ENCODE results near the gene FREY1.

The FREY1 gene

GRCh38 chr11:45896422-45896984 is 10.6 kb downstream of the FREY1 start:
- no peak overlapping the region for H3K4me3 ChIP-seq (ENCODE audit: low read depth, low read length)
- no peaks in the 10 kb centered on the region for H3K27me3 ChIP-seq (replicated peaks)
- DNase-seq: no peak
- in situ Hi-C loops (cut with HindIII; ENCODE audit: low pct_ligation_motif_present, low sequenced_read_pairs): no loop called here
- H3K27ac ChIP-seq: no peak overlapping the region
- TF ChIP-seq CTCF (IDR thresholded peaks at IDR 0.05; ENCODE audit: low read depth, low read length, missing control alignments): no peak
- H3K36me3 ChIP-seq (replicated peaks): no peaks in the 10 kb centered on the region

- H3K4me3 ChIP-seq (ENCODE audit: low read depth, low read length): no peak overlapping the region
- no peak for DNase-seq
- H3K27ac ChIP-seq: no peak overlapping the region
- no peaks in the 10 kb centered on the region for H3K36me3 ChIP-seq (replicated peaks)
- in situ Hi-C loops (cut with HindIII; ENCODE audit: low pct_ligation_motif_present, low sequenced_read_pairs): no loop called here
- no peaks in the 10 kb centered on the region for H3K27me3 ChIP-seq (replicated peaks)
- TF ChIP-seq CTCF (IDR thresholded peaks at IDR 0.05; ENCODE audit: low read depth, low read length, missing control alignments): no peak
These were observed 11.4 kb downstream of the FREY1 start for GRCh38 chr11:45895553-45896259.

GRCh38 chr11:45894555-45895247 is 12.4 kb downstream of the FREY1 start:
- Histone ChIP-seq H3K4me3 (ENCODE audit: low read depth, low read length) (no peak overlapping the region), H3K27me3 (replicated peaks) (no peaks in the 10 kb centered on the region), H3K36me3 (replicated peaks) (no peaks in the 10 kb centered on the region), H3K27ac (no peak overlapping the region)
- in situ Hi-C loops (cut with HindIII; ENCODE audit: low pct_ligation_motif_present, low sequenced_read_pairs): no loop called here
- no peak for TF ChIP-seq CTCF (IDR thresholded peaks at IDR 0.05; ENCODE audit: low read depth, low read length, missing control alignments)
- DNase-seq: no peak

GRCh38 chr11:45892856-45893255 is 14.2 kb downstream of the FREY1 start:
- DNase-seq: no peak
- H3K36me3 ChIP-seq (replicated peaks): no peaks in the 10 kb centered on the region
- H3K4me3 ChIP-seq (ENCODE audit: low read depth, low read length): no peak overlapping the region
- no peak overlapping the region for H3K27ac ChIP-seq
- no peaks in the 10 kb centered on the region for H3K27me3 ChIP-seq (replicated peaks)
- no peak for TF ChIP-seq CTCF (IDR thresholded peaks at IDR 0.05; ENCODE audit: low read depth, low read length, missing control alignments)
- in situ Hi-C loops (cut with HindIII; ENCODE audit: low pct_ligation_motif_present, low sequenced_read_pairs): no loop called here

GRCh38 chr11:45890886-45891550 is 16.1 kb downstream of the FREY1 start:
- no peaks in the 10 kb centered on the region for H3K27me3 ChIP-seq (replicated peaks)
- DNase-seq: no peak
- in situ Hi-C loops (cut with HindIII; ENCODE audit: low pct_ligation_motif_present, low sequenced_read_pairs): no loop called here
- no peak overlapping the region for H3K4me3 ChIP-seq (ENCODE audit: low read depth, low read length)
- no peaks in the 10 kb centered on the region for H3K36me3 ChIP-seq (replicated peaks)
- TF ChIP-seq CTCF (IDR thresholded peaks at IDR 0.05; ENCODE audit: low read depth, low read length, missing control alignments): no peak
- H3K27ac ChIP-seq: no peak overlapping the region

Data from brain microvascular endothelial cell (primary cell).